Measurements from ENCODE around the gene ARHGAP26.

DNA sequence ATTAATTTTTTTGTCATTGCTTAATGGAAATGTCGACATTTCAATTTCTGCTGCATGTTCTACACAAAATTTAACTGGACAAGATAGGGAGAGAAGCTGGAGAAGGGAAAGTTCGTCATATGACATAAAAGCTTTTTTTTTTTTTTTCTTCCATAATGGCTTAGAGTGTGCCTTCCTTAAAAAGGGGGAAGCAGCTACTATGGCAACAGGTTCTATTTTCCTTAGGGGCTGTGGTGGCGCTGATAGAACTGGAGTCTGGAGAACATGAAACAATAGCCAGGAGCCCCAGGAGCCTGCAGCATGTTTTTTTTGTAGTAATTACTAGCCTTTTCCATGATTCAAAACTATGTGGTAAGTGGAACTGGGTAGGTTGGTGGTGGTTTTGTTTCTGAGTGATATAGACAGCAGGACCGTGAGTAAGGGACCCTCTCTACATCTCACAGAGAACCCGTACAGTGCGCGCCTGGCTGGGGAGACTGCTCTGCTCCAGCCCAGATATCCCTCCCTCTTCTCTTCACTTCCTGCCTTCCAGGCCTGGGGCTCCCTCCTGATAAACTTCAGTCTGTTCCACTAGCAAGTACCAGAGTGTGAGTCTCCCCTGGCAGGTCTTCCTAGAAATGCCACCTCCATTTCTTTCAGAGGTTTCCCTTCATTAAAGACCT, 331.7 kb downstream of the ARHGAP26 start:
- TF ChIP-seq, protein P1, sequence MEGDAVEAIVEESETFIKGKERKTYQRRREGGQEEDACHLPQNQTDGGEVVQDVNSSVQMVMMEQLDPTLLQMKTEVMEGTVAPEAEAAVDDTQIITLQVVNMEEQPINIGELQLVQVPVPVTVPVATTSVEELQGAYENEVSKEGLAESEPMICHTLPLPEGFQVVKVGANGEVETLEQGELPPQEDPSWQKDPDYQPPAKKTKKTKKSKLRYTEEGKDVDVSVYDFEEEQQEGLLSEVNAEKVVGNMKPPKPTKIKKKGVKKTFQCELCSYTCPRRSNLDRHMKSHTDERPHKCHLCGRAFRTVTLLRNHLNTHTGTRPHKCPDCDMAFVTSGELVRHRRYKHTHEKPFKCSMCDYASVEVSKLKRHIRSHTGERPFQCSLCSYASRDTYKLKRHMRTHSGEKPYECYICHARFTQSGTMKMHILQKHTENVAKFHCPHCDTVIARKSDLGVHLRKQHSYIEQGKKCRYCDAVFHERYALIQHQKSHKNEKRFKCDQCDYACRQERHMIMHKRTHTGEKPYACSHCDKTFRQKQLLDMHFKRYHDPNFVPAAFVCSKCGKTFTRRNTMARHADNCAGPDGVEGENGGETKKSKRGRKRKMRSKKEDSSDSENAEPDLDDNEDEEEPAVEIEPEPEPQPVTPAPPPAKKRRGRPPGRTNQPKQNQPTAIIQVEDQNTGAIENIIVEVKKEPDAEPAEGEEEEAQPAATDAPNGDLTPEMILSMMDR (optimal IDR thresholded peaks at IDR 0.05 in 1 of 3, IDR thresholded peaks at IDR 0.05 in 1 of 3, conservative IDR thresholded peaks at IDR 0.05 in 1 of 3; ENCODE audit: extremely low read depth in 1 of 3, insufficient read depth in 2 of 3, low read length in 3 of 3) = no peak
- TF ChIP-seq EZH2 (IDR thresholded peaks at IDR 0.05; ENCODE audit: low read length) = no peak

Measured in keratinocyte (primary cell).